Vagina (tissue), 2 donors: ENCODE results near the gene CABP1.

Experiments used
- POLR2A ChIP-seq, 2 donors: fragments of 450-650 bp; IDR thresholded peaks; one replicate each; pipeline ENCODE4 v1.6.1; 2017; ENCODE audit warnings: antibody characterized with exemption in 2 of 2, mild to moderate bottlenecking in 2 of 2, moderate library complexity in 2 of 2
- POLR2AphosphoS5 ChIP-seq, 2 donors: sonication (generic); formaldehyde crosslinking; IDR thresholded peaks; one replicate each; pipeline ENCODE4 v1.9.0; 2017; ENCODE audit warnings: antibody characterized with exemption in 2 of 2, mild to moderate bottlenecking in 2 of 2, low read depth in 1 of 2; ENCODE audit not compliant: insufficient read depth in 1 of 2
- TF ChIP-seq, protein P1 (sequence below), 3 experiments: fragments of 450-650 bp in 2 of 3; fragments of 200-600 bp in 1 of 3; sonication (generic) in 1 of 3; IDR thresholded peaks; one replicate each; pipeline ENCODE4 v1.5.1; 2017 to 2019; ENCODE audit warnings: antibody characterized with exemption in 3 of 3, mild to moderate bottlenecking in 2 of 3, moderate library complexity in 2 of 3

- TF ChIP-seq POLR2AphosphoS5 (IDR thresholded peaks at IDR 0.05; ENCODE audit: insufficient read depth in 1 of 2, low read depth in 1 of 2) (no peak), POLR2A (IDR thresholded peaks at IDR 0.05) (no peak)
- TF ChIP-seq, protein P1, sequence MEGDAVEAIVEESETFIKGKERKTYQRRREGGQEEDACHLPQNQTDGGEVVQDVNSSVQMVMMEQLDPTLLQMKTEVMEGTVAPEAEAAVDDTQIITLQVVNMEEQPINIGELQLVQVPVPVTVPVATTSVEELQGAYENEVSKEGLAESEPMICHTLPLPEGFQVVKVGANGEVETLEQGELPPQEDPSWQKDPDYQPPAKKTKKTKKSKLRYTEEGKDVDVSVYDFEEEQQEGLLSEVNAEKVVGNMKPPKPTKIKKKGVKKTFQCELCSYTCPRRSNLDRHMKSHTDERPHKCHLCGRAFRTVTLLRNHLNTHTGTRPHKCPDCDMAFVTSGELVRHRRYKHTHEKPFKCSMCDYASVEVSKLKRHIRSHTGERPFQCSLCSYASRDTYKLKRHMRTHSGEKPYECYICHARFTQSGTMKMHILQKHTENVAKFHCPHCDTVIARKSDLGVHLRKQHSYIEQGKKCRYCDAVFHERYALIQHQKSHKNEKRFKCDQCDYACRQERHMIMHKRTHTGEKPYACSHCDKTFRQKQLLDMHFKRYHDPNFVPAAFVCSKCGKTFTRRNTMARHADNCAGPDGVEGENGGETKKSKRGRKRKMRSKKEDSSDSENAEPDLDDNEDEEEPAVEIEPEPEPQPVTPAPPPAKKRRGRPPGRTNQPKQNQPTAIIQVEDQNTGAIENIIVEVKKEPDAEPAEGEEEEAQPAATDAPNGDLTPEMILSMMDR (IDR thresholded peaks at IDR 0.05), result no peak
Measured at GRCh38 chr12:120620624-120621023, 19.8 kb upstream of the CABP1 start.
